LNCAP (cell line): ENCODE measurements around the gene REEP3.

Experiments
- TF ChIP-seq, protein P1 (sequence below): fragments of 450-650 bp; IDR thresholded peaks from 2 replicates; pipeline ENCODE4 v1.5.1; 2017; ENCODE audit warnings: mild to moderate bottlenecking

Gene REEP3

DNA sequence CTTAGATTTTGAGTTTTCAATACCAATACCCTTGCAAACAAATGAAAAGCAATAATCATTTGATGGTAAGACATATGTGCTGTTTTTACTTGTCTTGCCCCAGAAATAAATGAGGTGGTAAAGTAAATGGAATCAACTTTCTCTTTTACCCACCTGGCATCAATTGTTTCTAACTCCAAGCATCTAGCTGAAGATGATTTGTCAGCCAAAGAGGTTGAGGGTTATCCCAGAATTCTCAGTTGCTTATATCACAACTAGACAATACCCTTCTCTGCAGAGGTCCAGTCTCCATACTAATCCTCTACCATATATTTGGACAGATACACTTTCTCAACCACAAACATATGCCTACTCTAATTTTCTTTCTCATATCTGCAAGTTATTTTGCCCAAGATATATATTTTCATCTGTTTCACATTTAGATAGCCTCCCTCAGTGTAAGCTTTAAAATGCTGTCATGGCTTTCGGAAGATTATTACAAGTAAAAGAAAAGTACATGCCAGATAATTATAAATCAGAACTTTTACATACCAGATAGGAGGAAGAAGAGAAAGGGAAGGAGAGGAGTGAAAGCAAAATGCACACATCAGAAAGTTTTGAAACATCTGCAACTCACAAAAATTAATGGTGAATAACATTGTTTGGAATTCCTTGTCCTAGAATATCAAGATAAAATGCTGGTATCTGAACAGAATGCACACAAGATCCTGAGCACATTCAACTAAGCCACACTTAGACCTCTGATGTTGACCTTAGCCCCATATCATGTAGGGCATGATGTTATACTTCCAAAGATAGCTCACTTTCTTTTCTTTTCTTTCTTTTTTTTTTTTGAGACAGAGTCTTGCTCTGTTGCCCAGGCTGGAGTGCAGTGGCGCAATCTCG, 146.6 kb downstream of the REEP3 start:
- TF ChIP-seq, protein P1, sequence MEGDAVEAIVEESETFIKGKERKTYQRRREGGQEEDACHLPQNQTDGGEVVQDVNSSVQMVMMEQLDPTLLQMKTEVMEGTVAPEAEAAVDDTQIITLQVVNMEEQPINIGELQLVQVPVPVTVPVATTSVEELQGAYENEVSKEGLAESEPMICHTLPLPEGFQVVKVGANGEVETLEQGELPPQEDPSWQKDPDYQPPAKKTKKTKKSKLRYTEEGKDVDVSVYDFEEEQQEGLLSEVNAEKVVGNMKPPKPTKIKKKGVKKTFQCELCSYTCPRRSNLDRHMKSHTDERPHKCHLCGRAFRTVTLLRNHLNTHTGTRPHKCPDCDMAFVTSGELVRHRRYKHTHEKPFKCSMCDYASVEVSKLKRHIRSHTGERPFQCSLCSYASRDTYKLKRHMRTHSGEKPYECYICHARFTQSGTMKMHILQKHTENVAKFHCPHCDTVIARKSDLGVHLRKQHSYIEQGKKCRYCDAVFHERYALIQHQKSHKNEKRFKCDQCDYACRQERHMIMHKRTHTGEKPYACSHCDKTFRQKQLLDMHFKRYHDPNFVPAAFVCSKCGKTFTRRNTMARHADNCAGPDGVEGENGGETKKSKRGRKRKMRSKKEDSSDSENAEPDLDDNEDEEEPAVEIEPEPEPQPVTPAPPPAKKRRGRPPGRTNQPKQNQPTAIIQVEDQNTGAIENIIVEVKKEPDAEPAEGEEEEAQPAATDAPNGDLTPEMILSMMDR: no peak

DNA sequence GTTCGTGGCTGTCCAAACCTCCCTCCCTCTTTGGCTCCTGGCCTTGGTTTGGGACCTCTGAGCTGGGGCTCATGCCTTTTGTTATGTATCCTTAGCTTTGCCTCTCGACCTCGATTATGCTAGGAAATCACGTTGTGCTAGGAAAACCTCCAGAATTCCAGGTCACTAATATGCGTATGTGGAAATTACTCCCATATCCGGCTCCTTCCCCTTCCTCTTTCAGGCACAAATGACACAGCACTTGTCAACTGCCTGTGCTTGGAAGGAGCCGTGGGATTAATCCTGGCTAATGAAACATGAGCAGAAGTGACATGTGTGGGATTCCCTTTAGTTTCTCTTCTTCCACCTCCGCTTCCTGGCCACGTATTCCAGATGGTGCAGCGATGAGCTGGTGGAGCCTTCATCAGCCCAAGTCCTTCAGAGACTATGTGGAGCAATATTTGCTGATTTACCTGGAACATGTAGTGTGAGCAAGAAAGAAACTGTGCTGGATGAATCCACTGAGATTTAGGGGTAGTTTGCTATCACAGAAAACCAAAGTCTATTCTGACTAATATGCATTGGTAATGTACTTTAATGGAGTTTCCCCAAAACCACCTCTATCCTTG, 149.2 kb downstream of the REEP3 start:
- TF ChIP-seq, protein P1: no peak

DNA sequence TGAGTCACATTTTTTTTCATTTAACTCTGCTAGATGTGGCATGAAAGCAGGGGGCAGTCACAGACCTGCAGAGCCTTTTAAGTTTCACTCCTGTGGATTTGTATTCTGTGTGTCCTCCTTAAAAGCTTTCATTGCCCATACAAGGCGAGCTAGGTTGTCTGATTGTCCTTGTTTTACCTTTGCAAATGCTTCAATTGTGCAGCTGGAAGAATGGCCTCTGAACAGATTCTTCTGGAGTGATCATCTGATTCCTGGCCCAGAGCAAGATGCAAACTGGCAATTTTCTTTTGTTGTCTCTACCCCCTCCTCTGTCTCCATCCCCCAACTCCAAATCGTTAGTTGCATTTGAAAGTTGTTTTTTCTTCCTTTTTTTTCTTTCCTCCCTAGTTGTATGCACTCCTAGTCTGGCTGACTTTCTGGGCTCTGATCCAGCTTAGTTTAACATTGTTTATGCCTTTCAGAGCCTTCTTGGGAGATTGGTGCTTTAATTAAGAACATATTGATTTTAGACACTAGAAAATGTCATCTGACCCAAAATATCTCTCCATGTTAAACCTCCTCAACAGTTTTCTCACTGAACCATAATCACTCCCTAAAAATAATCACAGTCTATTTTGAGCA, 150.2 kb downstream of the REEP3 start:
- TF ChIP-seq, protein P1: no peak

DNA sequence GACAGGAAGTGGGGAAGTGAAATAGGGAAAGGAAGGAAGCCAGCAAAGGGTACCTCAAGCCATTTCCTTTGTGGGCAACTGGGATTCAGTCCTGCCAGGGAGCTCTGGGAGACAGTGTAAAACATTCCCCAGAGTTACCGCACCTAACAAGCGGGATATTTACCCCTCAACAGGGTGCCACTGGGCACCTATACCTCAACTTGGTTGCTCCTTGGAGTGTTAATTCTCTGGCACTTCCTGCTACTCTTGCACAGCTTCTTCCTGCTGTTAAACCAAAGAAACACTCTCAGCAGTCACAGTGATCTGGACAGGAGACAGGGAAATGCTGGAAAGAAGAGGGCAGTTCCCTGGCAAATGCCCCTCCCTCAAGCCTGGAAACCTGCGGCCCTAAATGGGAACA, 151.3 kb downstream of the REEP3 start:
- TF ChIP-seq, protein P1: no peak

DNA sequence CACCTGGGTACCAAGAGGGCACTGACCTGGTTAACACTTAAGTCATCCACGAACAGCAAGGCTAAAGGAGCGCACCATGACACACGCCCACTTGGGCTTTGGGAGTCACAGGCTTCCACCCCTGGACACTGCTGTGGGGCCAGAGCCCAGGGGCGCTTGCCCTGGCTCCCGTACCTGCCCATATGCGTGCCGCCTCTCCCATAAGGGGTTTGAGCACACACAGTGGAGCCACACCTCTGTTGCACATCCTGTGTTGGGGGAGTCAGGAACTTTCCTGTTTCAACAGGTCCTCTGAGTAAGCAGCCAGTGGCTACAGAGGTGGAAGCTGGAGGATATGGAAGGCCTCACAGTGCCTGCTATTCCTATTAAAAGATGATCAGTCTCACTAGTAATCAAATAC, 152.0 kb downstream of the REEP3 start:
- TF ChIP-seq, protein P1: no peak

DNA sequence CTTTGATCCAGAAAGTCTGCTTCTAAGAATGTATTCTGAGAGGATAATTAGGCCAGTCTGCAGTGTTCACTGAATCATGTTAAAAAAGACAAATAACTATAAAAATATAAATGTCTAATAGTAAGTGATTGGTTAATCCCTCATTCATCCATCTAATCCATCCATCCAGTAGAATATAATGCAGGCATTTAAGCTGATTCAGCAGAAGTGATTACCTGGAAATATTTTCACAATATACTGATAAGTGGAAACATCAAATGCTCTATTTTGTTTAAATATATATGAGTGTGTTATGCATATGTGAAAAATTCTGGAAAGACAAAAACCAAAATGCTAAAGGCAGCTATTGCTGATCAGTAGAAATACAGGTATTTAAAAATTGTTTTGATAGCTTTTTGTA, 152.6 kb downstream of the REEP3 start:
- TF ChIP-seq, protein P1: no peak
